Esophagus squamous epithelium (tissue), 5 donors: ENCODE data around the gene SAP130. TPM values are rescaled to one million over a fixed set of nuclear protein-coding genes. Genes with fewer than 3 reads are reported as not detected.

Experiments used
- DNase-seq: peaks from one replicate; lab custom pipeline; 2025; lab: John Stamatoyannopoulos, UW
- H3K27ac ChIP-seq, 4 donors: fragments of 200-600 bp; sonication (generic); one replicate each; pipeline ENCODE4 v1.5.1; 2016 to 2019; ENCODE audit warnings: mild to moderate bottlenecking in 1 of 4
- H3K27me3 ChIP-seq, 4 donors: fragments of 200-600 bp; sonication (generic); 1 replicate in 3 of 4; 2 replicates in 1 of 4; pipeline versions ENCODE4 v1.5.1 to v1.6.0; 2017 to 2021; ENCODE audit warnings: antibody characterized with exemption in 1 of 4
- H3K36me3 ChIP-seq, 3 donors: fragments of 200-600 bp; sonication (generic); one replicate each; pipeline ENCODE4 v1.5.1; 2016 to 2019
- H3K4me1 ChIP-seq, 3 donors: fragments of 200-600 bp; sonication (generic); one replicate each; pipeline ENCODE4 v1.5.1; 2017 to 2019
- H3K4me3 ChIP-seq, 4 donors: fragments of 200-600 bp; sonication (generic); 1 replicate in 3 of 4; 2 replicates in 1 of 4; pipeline ENCODE4 v1.5.1; 2016 to 2019; ENCODE audit warnings: mild to moderate bottlenecking in 2 of 4, moderate library complexity in 1 of 4
- H3K9me3 ChIP-seq, 3 donors: fragments of 200-600 bp; sonication (generic); one replicate each; pipeline ENCODE4 v1.5.1; 2016 to 2019
- CTCF ChIP-seq, 6 experiments: fragments of 450-650 bp in 4 of 6; fragments of 200-600 bp in 2 of 6; sonication (generic) in 2 of 6; IDR thresholded peaks; one replicate each; pipeline ENCODE4 v1.5.1; 2016 to 2019; ENCODE audit warnings: antibody characterized with exemption in 6 of 6, mild to moderate bottlenecking in 4 of 6, moderate library complexity in 4 of 6
- POLR2A ChIP-seq, 4 donors: fragments of 450-650 bp; IDR thresholded peaks; one replicate each; pipeline ENCODE4 v1.6.1; 2017; ENCODE audit warnings: antibody characterized with exemption in 4 of 4, mild to moderate bottlenecking in 4 of 4, moderate library complexity in 3 of 4
- WGBS, 2 donors: methylation state at CpG; one replicate each; pipeline ENCODE4 v1.1.5; 2018; 5-methylcytosine and 5-hydroxymethylcytosine counted together
- intact Hi-C: fragments of 100-400 bp; cut with DNase I; formaldehyde crosslinking; loops from one replicate; pipeline ENCODE4 v1.15.0; 2022
- total RNA-seq, 4 donors: library from RNA; depleted of rRNA; stranded (reverse); fragments of >200 nt; gene quantifications; one replicate each; pipeline ENCODE4 v1.1.0, GENCODE V29; 2016
- donor health status: DM: yes; HTN: yes; CAD: no.

Gene SAP130
- total RNA-seq, 4 donors from 2014 or later = 5.9 to 12.7 (median 8.0) TPM

- H3K4me1 ChIP-seq = no peaks in the 10 kb centered on the region
- 92 to 96% methylated on average over 2 of the region's 2 CpGs for WGBS, 2 donors
- TF ChIP-seq CTCF (IDR thresholded peaks at IDR 0.05) (no peak), POLR2A (IDR thresholded peaks at IDR 0.05) (no peak)
- no peaks in the 10 kb centered on the region for H3K27me3 ChIP-seq
- no peaks in the 10 kb centered on the region for H3K9me3 ChIP-seq
- H3K36me3 ChIP-seq = peaks cover 3 to 100% (median 9%) of the 10 kb centered on the region in 3 donors
- H3K27ac ChIP-seq = no peak overlapping the region
- intact Hi-C loops = no loop called here
- no peak overlapping the region for H3K4me3 ChIP-seq
- no peak for DNase-seq
Measured at GRCh38 chr2:127945281-127945680, 82.6 kb downstream of the SAP130 start.

GRCh38 chr2:127943186-127943585 lies 84.7 kb downstream of the SAP130 start:
- no peaks in the 10 kb centered on the region for H3K27me3 ChIP-seq
- H3K4me1 ChIP-seq = no peaks in the 10 kb centered on the region
- intact Hi-C loops = no loop called here
- peaks cover 0 to 80% (median 9%) of the 10 kb centered on the region in 3 donors for H3K36me3 ChIP-seq
- H3K27ac ChIP-seq = no peak overlapping the region
- DNase-seq = no peak
- H3K4me3 ChIP-seq = no peak overlapping the region
- TF ChIP-seq CTCF (IDR thresholded peaks at IDR 0.05) (no peak), POLR2A (IDR thresholded peaks at IDR 0.05) (no peak)
- no peaks in the 10 kb centered on the region for H3K9me3 ChIP-seq
- 64 to 86% methylated on average over 2 of the region's 2 CpGs for WGBS, 2 donors

GRCh38 chr2:127942002-127942401 lies 85.9 kb downstream of the SAP130 start:
- Histone ChIP-seq H3K4me3 (no peak overlapping the region), H3K36me3 (peaks cover 0 to 68% (median 9%) of the 10 kb centered on the region in 3 donors), H3K27me3 (no peaks in the 10 kb centered on the region), H3K9me3 (no peaks in the 10 kb centered on the region), H3K4me1 (no peaks in the 10 kb centered on the region), H3K27ac (no peak overlapping the region)
- no peak for DNase-seq
- TF ChIP-seq POLR2A (IDR thresholded peaks at IDR 0.05) (no peak), CTCF (IDR thresholded peaks at IDR 0.05) (no peak)
- intact Hi-C loops = no loop called here
- 86% methylated on average over 6 of the region's 6 CpGs for WGBS, 2 donors

GRCh38 chr2:127941461-127941860 lies 86.4 kb downstream of the SAP130 start:
- intact Hi-C loops = no loop called here
- TF ChIP-seq POLR2A (IDR thresholded peaks at IDR 0.05) (no peak), CTCF (IDR thresholded peaks at IDR 0.05) (no peak)
- WGBS, 2 donors = 86 to 98% methylated on average over 9 of the region's 9 CpGs
- no peak overlapping the region for H3K27ac ChIP-seq
- H3K36me3 ChIP-seq = peaks cover 0 to 63% (median 9%) of the 10 kb centered on the region in 3 donors
- no peaks in the 10 kb centered on the region for H3K9me3 ChIP-seq
- H3K27me3 ChIP-seq = no peaks in the 10 kb centered on the region
- no peaks in the 10 kb centered on the region for H3K4me1 ChIP-seq
- no peak overlapping the region for H3K4me3 ChIP-seq
- DNase-seq = no peak

- Histone ChIP-seq H3K27ac (no peak overlapping the region), H3K4me1 (no peaks in the 10 kb centered on the region), H3K4me3 (no peak overlapping the region), H3K9me3 (no peaks in the 10 kb centered on the region), H3K36me3 (peaks cover 0 to 55% (median 9%) of the 10 kb centered on the region in 3 donors), H3K27me3 (no peaks in the 10 kb centered on the region)
- DNase-seq = no peak
- TF ChIP-seq POLR2A (IDR thresholded peaks at IDR 0.05) (no peak), CTCF (IDR thresholded peaks at IDR 0.05) (no peak)
- WGBS, 2 donors = 82 to 91% methylated on average over 10 to 11 of the region's 12 CpGs
- intact Hi-C loops = no loop called here
Measured at GRCh38 chr2:127940641-127941040, 87.2 kb downstream of the SAP130 start.
